PC-3 (cell line): ENCODE measurements around the gene C3orf70. TPM values are rescaled to one million over a fixed set of nuclear protein-coding genes. Genes with fewer than 3 reads are reported as not detected.
"Not testable (repeated sequence)": the region's sequence is repeated elsewhere in the genome, so short reads cannot be mapped to it uniquely, and the experiment has no call there.

Experiments used
- ATAC-seq: fragments of 200-7000 bp; cut with Tn5 transposase; 2 replicates; pipeline ENCODE4 v1.9.1; 2020; ENCODE audit warnings: mild to moderate bottlenecking, moderate library complexity
- BruUV-seq: library from RNA; stranded (reverse); fragments of 400-500 nt; replicated peaks from 2 replicates; lab custom pipeline; 2021; lab: Mats Ljungman, UMichigan
- CTCF ChIA-PET: fragments of 300-600 bp; sonication (Branson Sonifier 250); formaldehyde crosslinking; loops from one replicate; lab custom pipeline; 2022; ENCODE audit warnings: antibody characterized with exemption; lab: Charles Lee
- POLR2A ChIA-PET: fragments of 300-600 bp; sonication (Branson Sonifier 250); formaldehyde crosslinking; loops from one replicate; lab custom pipeline; 2022; ENCODE audit warnings: antibody characterized with exemption; ENCODE audit not compliant: unreplicated experiment; lab: Charles Lee
- DNase-seq: peaks from one replicate; pipeline ENCODE4 v3.0.0-alpha.2; 2015
- H2AFZ ChIP-seq: fragments of 300-600 bp; sonication (generic); 2 replicates; pipeline ENCODE4 v1.6.0; 2016; ENCODE audit warnings: antibody characterized with exemption, low read length
- H3F3A ChIP-seq: fragments of 300-600 bp; sonication (generic); one replicate; pipeline ENCODE4 v1.6.0; 2017; ENCODE audit warnings: antibody characterized with exemption, low read length, control low read depth, mild to moderate bottlenecking; ENCODE audit not compliant: unreplicated experiment
- H3K27ac ChIP-seq: fragments of 300-600 bp; sonication (generic); 2 replicates; pipeline ENCODE4 v1.5.1; 2016; ENCODE audit warnings: mild to moderate bottlenecking, low read length
- H3K27me3 ChIP-seq: fragments of 300-600 bp; sonication (generic); 2 replicates; pipeline ENCODE4 v1.6.1; 2016; ENCODE audit warnings: low read length, mixed read lengths
- H3K36me3 ChIP-seq: fragments of 300-600 bp; sonication (generic); 2 replicates; pipeline ENCODE4 v1.6.1; 2016; ENCODE audit warnings: low read depth, mixed run types, low read length, mixed read lengths
- H3K4me1 ChIP-seq: fragments of 300-600 bp; sonication (generic); 2 replicates; pipeline ENCODE4 v1.5.1; 2016; ENCODE audit warnings: low read length; ENCODE audit not compliant: insufficient read depth
- H3K4me2 ChIP-seq: fragments of 300-600 bp; sonication (generic); 2 replicates; pipeline ENCODE4 v1.6.0; 2016; ENCODE audit warnings: low read length
- H3K4me3 ChIP-seq: fragments of 300-600 bp; sonication (generic); 2 replicates; pipeline ENCODE4 v1.5.1; 2016; ENCODE audit warnings: mild to moderate bottlenecking, low read length, mixed read lengths
- H3K79me2 ChIP-seq: fragments of 300-600 bp; sonication (generic); 2 replicates; pipeline ENCODE4 v1.6.1; 2017; ENCODE audit warnings: low read length, mixed read lengths
- H3K9ac ChIP-seq: fragments of 300-600 bp; sonication (generic); 2 replicates; pipeline ENCODE4 v1.6.0; 2016; ENCODE audit warnings: mild to moderate bottlenecking, low read length
- H3K9me2 ChIP-seq: fragments of 300-600 bp; sonication (generic); replicated peaks from 2 replicates; pipeline ENCODE4 v1.6.1; 2016; ENCODE audit warnings: mixed run types, low read length, mixed read lengths
- H3K9me3 ChIP-seq: fragments of 300-600 bp; sonication (generic); 2 replicates; pipeline ENCODE4 v1.6.1; 2016; ENCODE audit warnings: low read length, mixed read lengths
- H4K20me1 ChIP-seq: fragments of 300-600 bp; sonication (generic); 2 replicates; pipeline ENCODE4 v1.6.1; 2016; ENCODE audit warnings: low read length, mixed read lengths
- EZH2 ChIP-seq: fragments of 300-600 bp; sonication (generic); IDR thresholded peaks from one replicate; pipeline ENCODE4 v1.6.1; 2017; ENCODE audit warnings: antibody characterized with exemption, mild to moderate bottlenecking, low read length; ENCODE audit not compliant: unreplicated experiment
- EZH2phosphoT487 ChIP-seq: fragments of 300-600 bp; sonication (generic); IDR thresholded peaks from 2 replicates; pipeline ENCODE4 v1.6.1; 2018; ENCODE audit warnings: mild to moderate bottlenecking, antibody characterized with exemption, low read length, borderline replicate concordance
- intact Hi-C: fragments of 100-400 bp; cut with micrococcal nuclease; formaldehyde crosslinking; loops from 2 replicates; pipeline ENCODE4 v1.9.0; 2023
- total RNA-seq: library from RNA; depleted of rRNA; stranded (reverse); fragments of >200 nt; gene quantifications from 2 replicates; pipeline ENCODE4 v1.2.3, GENCODE V29; 2014
- TF ChIP-seq, protein P1 (sequence below): fragments of 300-600 bp; sonication (generic); conservative IDR thresholded peaks from 2 replicates; pipeline ENCODE4 v1.5.1; 2017; ENCODE audit warnings: antibody characterized with exemption, low read depth, mild to moderate bottlenecking, low read length

Gene C3orf70
- total RNA-seq, 1 experiment from 2014 or later: not detected

DNA sequence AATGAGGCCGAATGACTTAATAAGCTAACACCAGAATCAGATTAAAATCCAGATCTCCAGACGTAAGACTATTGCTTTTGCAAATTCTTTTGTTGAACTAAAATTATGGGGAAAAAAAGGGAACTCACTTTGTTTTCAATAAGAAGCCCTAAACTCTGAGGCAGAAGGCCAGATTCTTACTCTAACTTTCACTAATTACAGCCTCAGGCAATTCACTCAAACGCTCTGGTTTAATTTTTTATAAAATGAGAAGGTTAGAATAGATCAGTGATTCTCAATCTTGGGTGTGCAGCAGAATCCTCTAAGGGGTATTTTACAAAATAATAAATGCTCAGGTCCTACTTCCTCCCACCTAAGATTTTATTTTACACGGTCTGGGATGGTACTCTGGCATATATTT, 38.1 kb downstream of the C3orf70 start:
- CTCF ChIA-PET: no interaction called here

DNA sequence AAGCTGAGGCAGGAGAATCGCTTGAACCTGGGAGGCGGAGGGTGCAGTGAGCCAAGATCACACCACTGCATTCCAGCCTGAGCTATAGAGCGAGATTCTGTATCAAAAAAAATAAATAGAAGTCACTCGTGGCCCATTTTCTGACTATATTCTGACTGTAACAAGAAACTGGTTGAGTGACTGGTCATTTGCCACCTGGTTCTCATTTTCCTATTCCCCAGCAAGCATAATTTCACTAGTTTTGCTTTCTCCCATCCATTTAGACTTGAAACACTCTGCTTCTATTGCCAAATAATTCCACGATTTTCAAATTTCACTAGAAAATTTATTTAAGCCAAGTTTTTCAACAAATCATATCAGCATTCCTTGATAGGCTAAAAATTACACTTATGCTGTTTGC, 40.7 kb downstream of the C3orf70 start:
- Histone ChIP-seq H3K4me1 (no peaks in the 10 kb centered on the region), H3K27me3 (peaks cover 91% of the 10 kb centered on the region), H3K9ac (no peak overlapping the region), H3K27ac (no peak overlapping the region), H3K9me3 (no peaks in the 10 kb centered on the region), H3F3A (no peaks in the 10 kb centered on the region), H3K9me2 (no peaks in the 10 kb centered on the region), H3K4me2 (no peak overlapping the region), H3K4me3 (no peak overlapping the region), H4K20me1 (no peaks in the 10 kb centered on the region), H2AFZ (no peak overlapping the region), H3K36me3 (no peaks in the 10 kb centered on the region), H3K79me2 (no peaks in the 10 kb centered on the region)
- DNase-seq: no peak
- ChIA-PET POLR2A (no interaction called here), CTCF (no interaction called here)
- no peak for TF ChIP-seq EZH2phosphoT487
- no peak for TF ChIP-seq EZH2
- TF ChIP-seq, protein P1, sequence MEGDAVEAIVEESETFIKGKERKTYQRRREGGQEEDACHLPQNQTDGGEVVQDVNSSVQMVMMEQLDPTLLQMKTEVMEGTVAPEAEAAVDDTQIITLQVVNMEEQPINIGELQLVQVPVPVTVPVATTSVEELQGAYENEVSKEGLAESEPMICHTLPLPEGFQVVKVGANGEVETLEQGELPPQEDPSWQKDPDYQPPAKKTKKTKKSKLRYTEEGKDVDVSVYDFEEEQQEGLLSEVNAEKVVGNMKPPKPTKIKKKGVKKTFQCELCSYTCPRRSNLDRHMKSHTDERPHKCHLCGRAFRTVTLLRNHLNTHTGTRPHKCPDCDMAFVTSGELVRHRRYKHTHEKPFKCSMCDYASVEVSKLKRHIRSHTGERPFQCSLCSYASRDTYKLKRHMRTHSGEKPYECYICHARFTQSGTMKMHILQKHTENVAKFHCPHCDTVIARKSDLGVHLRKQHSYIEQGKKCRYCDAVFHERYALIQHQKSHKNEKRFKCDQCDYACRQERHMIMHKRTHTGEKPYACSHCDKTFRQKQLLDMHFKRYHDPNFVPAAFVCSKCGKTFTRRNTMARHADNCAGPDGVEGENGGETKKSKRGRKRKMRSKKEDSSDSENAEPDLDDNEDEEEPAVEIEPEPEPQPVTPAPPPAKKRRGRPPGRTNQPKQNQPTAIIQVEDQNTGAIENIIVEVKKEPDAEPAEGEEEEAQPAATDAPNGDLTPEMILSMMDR: no peak
- no TSS peak for BruUV-seq
- no peak for ATAC-seq
- intact Hi-C loops: loop anchor here (5.0 kb wide), 1 partner anchor 35 kb away; no protein-coding TSS in a partner anchor

More for the DNA sequence above, 38.1 kb downstream of the C3orf70 start:
- Histone ChIP-seq H3K4me3 (no peak overlapping the region), H3K4me1 (no peaks in the 10 kb centered on the region), H3K9me3 (no peaks in the 10 kb centered on the region), H3K4me2 (no peak overlapping the region), H3K36me3 (no peaks in the 10 kb centered on the region), H3K9me2 (no peaks in the 10 kb centered on the region), H3K79me2 (no peaks in the 10 kb centered on the region), H4K20me1 (no peaks in the 10 kb centered on the region), H3K27me3 (peaks cover 96% of the 10 kb centered on the region), H3K9ac (no peak overlapping the region), H3K27ac (no peak overlapping the region), H3F3A (no peaks in the 10 kb centered on the region), H2AFZ (no peak overlapping the region)
- no peak for TF ChIP-seq EZH2
- TF ChIP-seq, protein P1: no peak
- no peak for TF ChIP-seq EZH2phosphoT487
- DNase-seq (no peak), ATAC-seq (no peak)
- POLR2A ChIA-PET: no interaction called here
- intact Hi-C loops: loop anchor here (5.0 kb wide), 1 partner anchor 33 kb away; no protein-coding TSS in a partner anchor
- no TSS peak for BruUV-seq

DNA sequence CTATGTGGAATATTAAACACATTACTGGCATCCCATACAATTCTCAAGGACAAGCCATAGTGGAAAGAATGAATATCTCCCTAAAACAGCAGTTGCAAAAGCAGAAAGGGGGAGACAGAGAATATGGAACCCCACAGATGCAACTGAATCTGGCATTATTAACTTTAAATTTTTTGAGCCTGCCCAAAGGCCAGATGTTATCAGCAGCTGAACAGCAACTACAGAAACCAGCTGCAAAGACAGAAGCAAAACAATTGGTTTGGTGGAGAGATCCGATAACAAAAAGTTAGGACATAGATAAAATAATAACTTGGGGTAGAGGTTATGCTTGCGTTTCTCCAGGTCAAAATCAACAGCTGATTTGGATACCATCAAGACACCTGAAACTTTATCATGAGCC, 43.8 kb downstream of the C3orf70 start:
- H3K9me2 ChIP-seq, POLR2A ChIA-PET, H3K4me3 ChIP-seq, H3K27ac ChIP-seq, H3K79me2 ChIP-seq, H3K4me1 ChIP-seq, BruUV-seq, DNase-seq, CTCF ChIA-PET, H2AFZ ChIP-seq, H3K36me3 ChIP-seq, H4K20me1 ChIP-seq, H3F3A ChIP-seq, H3K9me3 ChIP-seq, H3K4me2 ChIP-seq, ATAC-seq, H3K9ac ChIP-seq, intact Hi-C loops: not testable (repeated sequence)
- H3K27me3 ChIP-seq: peaks cover 64% of the 10 kb centered on the region

DNA sequence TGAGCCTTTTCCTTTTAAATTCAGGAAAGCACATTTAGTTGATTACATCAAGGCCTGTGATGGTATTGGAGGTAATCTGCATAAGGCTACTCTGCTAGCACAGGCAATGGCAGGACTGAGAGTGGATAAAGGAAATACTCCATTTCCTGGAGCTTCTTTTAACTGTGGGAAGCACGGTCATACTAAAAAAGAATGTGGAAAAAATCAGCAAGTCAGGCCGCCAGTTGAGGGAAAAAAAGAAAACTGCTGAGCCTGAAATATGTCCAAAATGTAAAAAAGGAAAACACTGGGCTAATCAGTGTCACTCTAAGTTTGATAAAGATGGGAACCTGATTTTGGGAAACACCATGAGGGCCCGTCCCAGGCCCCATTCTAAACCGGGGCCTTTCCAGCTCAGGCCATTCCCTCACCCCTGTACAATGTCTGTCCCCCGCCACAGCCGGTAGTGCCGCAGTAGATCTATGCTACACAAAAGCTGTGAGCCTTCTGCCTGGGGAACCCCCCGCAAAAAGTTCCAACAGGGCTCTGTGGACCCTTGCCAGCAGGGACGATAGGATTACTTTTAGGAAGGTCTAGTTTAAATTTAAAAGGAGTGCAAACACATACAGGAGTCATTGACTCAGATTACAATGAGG, 46.5 kb downstream of the C3orf70 start:
- intact Hi-C loops, H3K9ac ChIP-seq, H3K4me2 ChIP-seq, H3K79me2 ChIP-seq, H4K20me1 ChIP-seq, H3K27ac ChIP-seq, POLR2A ChIA-PET, DNase-seq, H3K9me2 ChIP-seq, H3F3A ChIP-seq, H3K4me3 ChIP-seq, H3K9me3 ChIP-seq, BruUV-seq, H2AFZ ChIP-seq, H3K4me1 ChIP-seq, ATAC-seq, H3K36me3 ChIP-seq: not testable (repeated sequence)
- peaks cover 58% of the 10 kb centered on the region for H3K27me3 ChIP-seq
- CTCF ChIA-PET: interaction anchor here (0.6 kb wide), 1 partner anchor 545 kb away, joined by 4 read pairs; no protein-coding TSS in a partner anchor
